SK-N-SH (cell line): ENCODE results near the gene KRTAP22-1. TPM values are rescaled to one million over a fixed set of nuclear protein-coding genes. Genes with fewer than 3 reads are reported as not detected.

Experiments used
- CTCF ChIA-PET: fragments of 300-600, 350-600 bp; formaldehyde crosslinking; extraction: SDS; loops from one replicate; lab custom pipeline; 2021; lab: Yijun Ruan, JAX
- POLR2A ChIA-PET: fragments of 350-600 bp; sonication (Branson Sonifier 250); formaldehyde crosslinking; extraction: SDS; loops from one replicate; lab custom pipeline; 2020; ENCODE audit warnings: antibody characterized with exemption, inconsistent platforms; lab: Yijun Ruan, JAX
- DNase-seq: peaks from one replicate; pipeline ENCODE4 v3.0.0; 2012
- H2AFZ ChIP-seq: fragments of 200-600 bp; sonication (generic); 2 replicates; pipeline ENCODE4 v1.8.1; 2016; ENCODE audit warnings: antibody characterized with exemption, mild to moderate bottlenecking, low read depth
- H3F3A ChIP-seq: fragments of 200-600 bp; sonication (generic); replicated peaks from 2 replicates; pipeline ENCODE3; 2016; ENCODE audit warnings: antibody characterized with exemption, mild to moderate bottlenecking; ENCODE audit not compliant: insufficient read depth
- H3K27ac ChIP-seq, 2 experiments: fragments of 200-500 bp in 1 of 2; fragments of 200-600 bp in 1 of 2; sonication (Bioruptor generic) in 1 of 2; sonication (generic), shearing (Covaris generic) in 1 of 2; 2 replicates each; pipeline versions ENCODE4 v1.5.1 to v1.6.1; 2014 to 2016; ENCODE audit warnings: low read depth in 2 of 2, inconsistent platforms in 1 of 2, low read length in 1 of 2, mild to moderate bottlenecking in 1 of 2, mixed read lengths in 1 of 2
- H3K27me3 ChIP-seq: fragments of 200-600 bp; sonication (generic), shearing (Covaris generic); 2 replicates; pipeline ENCODE4 v1.6.1; 2016; ENCODE audit warnings: mixed run types; ENCODE audit not compliant: insufficient read depth
- H3K36me3 ChIP-seq, 2 experiments: fragments of 200-500 bp in 1 of 2; fragments of 200-600 bp in 1 of 2; sonication (Bioruptor generic) in 1 of 2; sonication (generic) in 1 of 2; replicated peaks in 1 of 2; 2 replicates each; pipeline versions ENCODE3 to v1.5.1; 2014 to 2016; ENCODE audit warnings: low read length in 1 of 2, mild to moderate bottlenecking in 1 of 2; ENCODE audit not compliant: insufficient read depth in 2 of 2, control insufficient read depth in 1 of 2
- H3K4me1 ChIP-seq, 2 experiments: fragments of 200-500 bp in 1 of 2; fragments of 200-600 bp in 1 of 2; sonication (Bioruptor generic) in 1 of 2; sonication (generic), shearing (Covaris generic) in 1 of 2; 2 replicates each; pipeline versions ENCODE4 v1.5.1 to v1.6.1; 2014 to 2016; ENCODE audit warnings: low read depth in 1 of 2, low read length in 1 of 2, mixed run types in 1 of 2; ENCODE audit not compliant: insufficient read depth in 2 of 2, control insufficient read depth in 1 of 2
- H3K4me2 ChIP-seq: fragments of 200-600 bp; sonication (generic), shearing (Covaris generic); 2 replicates; pipeline ENCODE4 v1.6.1; 2017; ENCODE audit warnings: mixed run types
- H3K4me3 ChIP-seq, 2 experiments: fragments of 200-500 bp in 1 of 2; fragments of 200-600 bp in 1 of 2; sonication (Bioruptor generic) in 1 of 2; sonication (generic), shearing (Covaris generic) in 1 of 2; 2 replicates each; pipeline versions ENCODE4 v1.5.1 to v1.8.1; 2014 to 2016; ENCODE audit warnings: low read depth in 2 of 2, inconsistent platforms in 1 of 2, low read length in 1 of 2, mild to moderate bottlenecking in 1 of 2, mixed read lengths in 1 of 2, moderate library complexity in 1 of 2
- H3K79me2 ChIP-seq: fragments of 200-600 bp; sonication (generic); 2 replicates; pipeline ENCODE4 v1.8.1; 2017; ENCODE audit warnings: mild to moderate bottlenecking; ENCODE audit not compliant: insufficient read depth
- H3K9ac ChIP-seq: fragments of 200-600 bp; sonication (generic); 2 replicates; pipeline ENCODE4 v1.6.1; 2017; ENCODE audit warnings: mixed run types
- H3K9me2 ChIP-seq: fragments of 200-600 bp; sonication (generic); 2 replicates; pipeline ENCODE4 v1.6.1; 2017; ENCODE audit warnings: mixed run types
- H3K9me3 ChIP-seq: fragments of 200-600 bp; sonication (generic); 2 replicates; pipeline ENCODE4 v1.6.1; 2017; ENCODE audit warnings: mixed run types, mild to moderate bottlenecking, moderate library complexity
- H4K20me1 ChIP-seq: fragments of 200-600 bp; sonication (generic); 2 replicates; pipeline ENCODE4 v1.6.1; 2017; ENCODE audit warnings: mild to moderate bottlenecking, mixed run types; ENCODE audit not compliant: insufficient read depth
- EP300 ChIP-seq, 2 experiments: IDR thresholded peaks; 2 replicates each; pipeline versions ENCODE4 v1.4.0 to v1.6.1; 2012; ENCODE audit warnings: borderline replicate concordance in 1 of 2, low read depth in 1 of 2, low read length in 1 of 2
- EZH2phosphoT487 ChIP-seq: fragments of 200-600 bp; sonication (generic); IDR thresholded peaks from 2 replicates; pipeline ENCODE4 v1.6.1; 2017; ENCODE audit warnings: low read depth, mixed run types, mild to moderate bottlenecking, antibody characterized with exemption, moderate library complexity, borderline replicate concordance
- FOXJ3 ChIP-seq: sonication (generic); formaldehyde crosslinking; IDR thresholded peaks from 2 replicates; pipeline ENCODE4 v1.5.1; 2020; ENCODE audit warnings: mild to moderate bottlenecking, missing genetic modification reagents
- FOXM1 ChIP-seq: IDR thresholded peaks from 2 replicates; pipeline ENCODE4 v1.4.0; 2012; ENCODE audit warnings: low read depth, mild to moderate bottlenecking
- GABPA ChIP-seq: IDR thresholded peaks from 2 replicates; pipeline ENCODE4 v1.4.0; 2012; ENCODE audit warnings: low read depth, mild to moderate bottlenecking
- RAD21 ChIP-seq: IDR thresholded peaks from 2 replicates; pipeline ENCODE4 v1.6.1; 2012; ENCODE audit warnings: mild to moderate bottlenecking, low read length
- RFX5 ChIP-seq: IDR thresholded peaks from 2 replicates; pipeline ENCODE4 v1.6.1; 2012; ENCODE audit warnings: mild to moderate bottlenecking, improper control_type of control experiment, low read length
- RXRA ChIP-seq: IDR thresholded peaks from 2 replicates; pipeline ENCODE4 v1.4.0; 2012; ENCODE audit warnings: low read depth, mild to moderate bottlenecking, borderline replicate concordance
- SIN3A ChIP-seq: IDR thresholded peaks from 2 replicates; pipeline ENCODE4 v1.6.1; 2012; ENCODE audit warnings: low read depth, mild to moderate bottlenecking, low read length, moderate library complexity, borderline replicate concordance
- TCF12 ChIP-seq: IDR thresholded peaks from 2 replicates; pipeline ENCODE4 v1.4.0; 2012
- WGBS: methylation state at CpG from one replicate; pipeline ENCODE4 v1.1.6; 2017; ENCODE audit warnings: low lambda C conversion rate; 5-methylcytosine and 5-hydroxymethylcytosine counted together
- polyA plus RNA-seq, 3 experiments: library from polyadenylated mRNA; depleted of rRNA; stranded (reverse); fragments of >200 nt; gene quantifications; 2 replicates each; pipeline ENCODE4 v1.2.3, GENCODE V29; 2012
- TF ChIP-seq, protein P1 (sequence below): fragments of 150-350 bp; IDR thresholded peaks from 2 replicates; pipeline ENCODE4 v1.6.1; 2016; ENCODE audit warnings: mild to moderate bottlenecking, low read depth, low read length
- TF ChIP-seq, protein P2 (sequence below): fragments of 150-350 bp; IDR thresholded peaks from 2 replicates; pipeline ENCODE4 v1.6.1; 2017; ENCODE audit warnings: antibody characterized with exemption, low read length, low read depth, borderline replicate concordance
- TF ChIP-seq, protein P3 (sequence below): IDR thresholded peaks from 2 replicates; pipeline ENCODE4 v1.6.1; 2012; ENCODE audit warnings: mild to moderate bottlenecking, low read depth, low read length, moderate library complexity

Gene KRTAP22-1
- polyA plus RNA-seq, 1 of the 3 experiments (the other 2 are of a cell fraction), result not detected

DNA sequence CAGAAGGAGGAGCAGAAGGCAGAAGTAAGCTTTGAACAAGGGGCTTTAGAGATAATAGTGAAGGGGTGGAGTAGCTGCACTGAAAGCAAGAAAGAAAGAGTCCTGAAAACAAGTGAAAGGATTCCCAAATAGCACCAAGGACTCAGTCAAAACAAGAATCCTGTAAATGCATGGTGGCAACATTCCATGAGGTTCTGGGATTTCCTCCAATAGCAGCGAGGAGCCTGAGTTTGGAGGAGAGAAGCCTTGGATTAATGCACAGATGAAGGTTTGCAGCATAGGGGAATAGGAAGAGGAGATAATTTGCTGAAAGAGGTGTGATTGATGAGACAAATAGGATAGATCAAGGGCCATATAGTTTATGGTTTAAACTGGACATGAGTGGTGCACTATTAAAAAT lies 21.5 kb upstream of the KRTAP22-1 start:
- Histone ChIP-seq H3K27ac (no peak overlapping the region), H3K9me3 (no peaks in the 10 kb centered on the region), H3K4me3 (no peak overlapping the region), H3K79me2 (no peaks in the 10 kb centered on the region), H3K9ac (no peak overlapping the region), H3F3A (no peaks in the 10 kb centered on the region), H3K36me3 (no peaks in the 10 kb centered on the region), H4K20me1 (no peaks in the 10 kb centered on the region), H3K4me2 (no peak overlapping the region), H3K4me1 (no peaks in the 10 kb centered on the region), H3K9me2 (no peaks in the 10 kb centered on the region), H2AFZ (no peak overlapping the region), H3K27me3 (no peaks in the 10 kb centered on the region; the same call in 1 of the 2 replicates)
- TF ChIP-seq, protein P1, sequence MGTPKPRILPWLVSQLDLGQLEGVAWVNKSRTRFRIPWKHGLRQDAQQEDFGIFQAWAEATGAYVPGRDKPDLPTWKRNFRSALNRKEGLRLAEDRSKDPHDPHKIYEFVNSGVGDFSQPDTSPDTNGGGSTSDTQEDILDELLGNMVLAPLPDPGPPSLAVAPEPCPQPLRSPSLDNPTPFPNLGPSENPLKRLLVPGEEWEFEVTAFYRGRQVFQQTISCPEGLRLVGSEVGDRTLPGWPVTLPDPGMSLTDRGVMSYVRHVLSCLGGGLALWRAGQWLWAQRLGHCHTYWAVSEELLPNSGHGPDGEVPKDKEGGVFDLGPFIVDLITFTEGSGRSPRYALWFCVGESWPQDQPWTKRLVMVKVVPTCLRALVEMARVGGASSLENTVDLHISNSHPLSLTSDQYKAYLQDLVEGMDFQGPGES, result no peak
- TF ChIP-seq EZH2phosphoT487, result no peak
- TF ChIP-seq, protein P2, sequence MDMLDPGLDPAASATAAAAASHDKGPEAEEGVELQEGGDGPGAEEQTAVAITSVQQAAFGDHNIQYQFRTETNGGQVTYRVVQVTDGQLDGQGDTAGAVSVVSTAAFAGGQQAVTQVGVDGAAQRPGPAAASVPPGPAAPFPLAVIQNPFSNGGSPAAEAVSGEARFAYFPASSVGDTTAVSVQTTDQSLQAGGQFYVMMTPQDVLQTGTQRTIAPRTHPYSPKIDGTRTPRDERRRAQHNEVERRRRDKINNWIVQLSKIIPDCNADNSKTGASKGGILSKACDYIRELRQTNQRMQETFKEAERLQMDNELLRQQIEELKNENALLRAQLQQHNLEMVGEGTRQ, result no peak
- no peak for TF ChIP-seq EP300 (IDR thresholded peaks at IDR 0.05; ENCODE audit: borderline replicate concordance in 1 of 2, low read depth in 1 of 2, low read length in 1 of 2)
- TF ChIP-seq SIN3A, result no peak
- TF ChIP-seq FOXJ3 (CRISPR knock-in tag), result no peak
- no peak for TF ChIP-seq RAD21
- TF ChIP-seq GABPA, result no peak
- TF ChIP-seq RFX5, result no peak
- TF ChIP-seq RXRA, result no peak
- no peak for TF ChIP-seq FOXM1
- no peak for TF ChIP-seq TCF12
- TF ChIP-seq, protein P3, sequence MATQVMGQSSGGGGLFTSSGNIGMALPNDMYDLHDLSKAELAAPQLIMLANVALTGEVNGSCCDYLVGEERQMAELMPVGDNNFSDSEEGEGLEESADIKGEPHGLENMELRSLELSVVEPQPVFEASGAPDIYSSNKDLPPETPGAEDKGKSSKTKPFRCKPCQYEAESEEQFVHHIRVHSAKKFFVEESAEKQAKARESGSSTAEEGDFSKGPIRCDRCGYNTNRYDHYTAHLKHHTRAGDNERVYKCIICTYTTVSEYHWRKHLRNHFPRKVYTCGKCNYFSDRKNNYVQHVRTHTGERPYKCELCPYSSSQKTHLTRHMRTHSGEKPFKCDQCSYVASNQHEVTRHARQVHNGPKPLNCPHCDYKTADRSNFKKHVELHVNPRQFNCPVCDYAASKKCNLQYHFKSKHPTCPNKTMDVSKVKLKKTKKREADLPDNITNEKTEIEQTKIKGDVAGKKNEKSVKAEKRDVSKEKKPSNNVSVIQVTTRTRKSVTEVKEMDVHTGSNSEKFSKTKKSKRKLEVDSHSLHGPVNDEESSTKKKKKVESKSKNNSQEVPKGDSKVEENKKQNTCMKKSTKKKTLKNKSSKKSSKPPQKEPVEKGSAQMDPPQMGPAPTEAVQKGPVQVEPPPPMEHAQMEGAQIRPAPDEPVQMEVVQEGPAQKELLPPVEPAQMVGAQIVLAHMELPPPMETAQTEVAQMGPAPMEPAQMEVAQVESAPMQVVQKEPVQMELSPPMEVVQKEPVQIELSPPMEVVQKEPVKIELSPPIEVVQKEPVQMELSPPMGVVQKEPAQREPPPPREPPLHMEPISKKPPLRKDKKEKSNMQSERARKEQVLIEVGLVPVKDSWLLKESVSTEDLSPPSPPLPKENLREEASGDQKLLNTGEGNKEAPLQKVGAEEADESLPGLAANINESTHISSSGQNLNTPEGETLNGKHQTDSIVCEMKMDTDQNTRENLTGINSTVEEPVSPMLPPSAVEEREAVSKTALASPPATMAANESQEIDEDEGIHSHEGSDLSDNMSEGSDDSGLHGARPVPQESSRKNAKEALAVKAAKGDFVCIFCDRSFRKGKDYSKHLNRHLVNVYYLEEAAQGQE, result no peak
- 0% methylated on average over 1 of the region's 1 CpG for WGBS
- CTCF ChIA-PET, result no interaction called here
- POLR2A ChIA-PET, result no interaction called here
- DNase-seq, result no peak
